SH-SY5Y (cell line): ENCODE data around the gene KCNIP4.

Experiments used
- GATA2 ChIP-seq: IDR thresholded peaks from 2 replicates; pipeline ENCODE4 v1.6.1; 2011; ENCODE audit warnings: mild to moderate bottlenecking, low read depth, low read length
- GATA3 ChIP-seq: IDR thresholded peaks from 2 replicates; pipeline ENCODE4 v1.6.1; 2011; ENCODE audit warnings: low read depth, mild to moderate bottlenecking, low read length, moderate library complexity

- TF ChIP-seq GATA2 (no peak), GATA3 (no peak)
Observed at GRCh38 chr4:21879187-21879586, 69.4 kb downstream of the KCNIP4 start.
